ENCODE results near the gene ASIC1. TPM values are rescaled to one million over a fixed set of nuclear protein-coding genes. Genes with fewer than 3 reads are reported as not detected.

The ASIC1 gene
- total RNA-seq, 1 donor: 1.3 TPM

GRCh38 chr12:50059440-50060119 lies 2.2 kb downstream of the ASIC1 start:
- H3K4me3 ChIP-seq (ENCODE audit: low read depth, low read length): no peak overlapping the region
- no peak for TF ChIP-seq CTCF (IDR thresholded peaks at IDR 0.05; ENCODE audit: insufficient read depth, low read depth, low read length)
- DNase-seq (ENCODE audit: low read depth): no peak

GRCh38 chr12:50060120-50060468 lies 2.7 kb downstream of the ASIC1 start:
- TF ChIP-seq CTCF (IDR thresholded peaks at IDR 0.05; ENCODE audit: insufficient read depth, low read depth, low read length): no peak
- no peak for DNase-seq (ENCODE audit: low read depth)
- H3K4me3 ChIP-seq (ENCODE audit: low read depth, low read length): no peak overlapping the region

GRCh38 chr12:50061171-50061570 lies 3.8 kb downstream of the ASIC1 start:
- no peak for DNase-seq (ENCODE audit: low read depth)

DNA sequence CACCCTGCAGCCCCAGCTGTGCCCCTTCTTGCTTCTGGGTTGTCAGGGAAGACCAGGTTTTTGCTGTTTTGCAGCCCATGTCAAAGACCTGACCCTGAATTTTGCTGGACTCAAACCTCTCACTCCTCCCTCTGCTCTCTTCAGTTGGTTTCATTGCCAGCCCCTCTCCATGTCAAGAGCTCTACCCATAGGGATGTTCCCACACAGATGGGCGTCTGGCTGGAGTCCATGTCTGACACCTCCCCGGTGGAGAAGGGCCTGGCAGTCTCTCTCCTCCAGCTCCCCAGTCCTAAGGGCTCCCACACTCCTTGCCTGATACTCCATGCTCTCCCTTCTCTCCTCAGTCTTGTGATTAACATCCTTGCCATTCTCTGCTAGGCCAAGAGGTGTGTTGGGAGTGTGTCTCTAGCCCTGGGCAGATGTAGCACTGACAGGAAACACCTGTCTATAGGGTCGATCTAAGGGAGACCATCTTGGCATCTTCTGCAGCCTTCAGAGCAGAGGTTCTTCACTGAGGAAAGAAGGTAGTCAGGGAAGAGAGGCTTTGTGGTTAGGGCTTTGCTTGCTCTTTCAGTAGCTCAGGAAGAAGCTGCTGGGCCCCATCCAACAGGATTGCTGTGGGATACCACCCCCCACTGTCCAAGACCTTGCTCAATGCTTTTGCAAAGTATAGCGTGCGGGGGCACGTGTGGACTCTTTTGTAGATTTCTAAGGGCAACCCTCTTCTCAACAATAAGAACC lies 4.7 kb downstream of the ASIC1 start:
- no peak for DNase-seq (ENCODE audit: low read depth)
- no peak for TF ChIP-seq CTCF (IDR thresholded peaks at IDR 0.05; ENCODE audit: insufficient read depth, low read depth, low read length)

More at GRCh38 chr12:50061171-50061570, 3.8 kb downstream of the ASIC1 start:
- H3K4me3 ChIP-seq (ENCODE audit: low read depth, low read length): no peak overlapping the region
- no peak for TF ChIP-seq CTCF (IDR thresholded peaks at IDR 0.05; ENCODE audit: insufficient read depth, low read depth, low read length)

GRCh38 chr12:50062728-50063460 lies 5.5 kb downstream of the ASIC1 start:
- no peak for DNase-seq (ENCODE audit: low read depth)
- TF ChIP-seq CTCF (IDR thresholded peaks at IDR 0.05; ENCODE audit: insufficient read depth, low read depth, low read length): no peak
- no peak overlapping the region for H3K4me3 ChIP-seq (ENCODE audit: low read depth, low read length)

More for the DNA sequence above, 4.7 kb downstream of the ASIC1 start:
- no peak overlapping the region for H3K4me3 ChIP-seq (ENCODE audit: low read depth, low read length)

- DNase-seq (ENCODE audit: low read depth): no peak
- TF ChIP-seq CTCF (IDR thresholded peaks at IDR 0.05; ENCODE audit: insufficient read depth, low read depth, low read length): no peak
These were observed 8.4 kb downstream of the ASIC1 start for GRCh38 chr12:50065726-50066310.

More at GRCh38 chr12:50065726-50066310, 8.4 kb downstream of the ASIC1 start:
- H3K4me3 ChIP-seq (ENCODE audit: low read depth, low read length): no peak overlapping the region

All from fibroblast of villous mesenchyme (primary cell).